Spleen (tissue), 7 donors: ENCODE data around the gene HAPLN2.

Experiments
- POLR2A ChIP-seq, 3 donors: fragments of 450-650 bp; IDR thresholded peaks; one replicate each; pipeline ENCODE4 v1.5.1; 2017; ENCODE audit warnings: antibody characterized with exemption in 3 of 3, mild to moderate bottlenecking in 1 of 3
- POLR2AphosphoS5 ChIP-seq, 3 donors: sonication (generic); formaldehyde crosslinking; IDR thresholded peaks; one replicate each; pipeline ENCODE4 v1.5.1; 2017; ENCODE audit warnings: antibody characterized with exemption in 3 of 3
- TF ChIP-seq, protein P1 (sequence below), 11 experiments: fragments of 200-600 bp in 7 of 11; fragments of 450-650 bp in 4 of 11; sonication (generic) in 4 of 11; IDR thresholded peaks in 8 of 11; conservative IDR thresholded peaks in 3 of 11; 1 replicate in 7 of 11; 2 replicates in 4 of 11; pipeline versions ENCODE4 v1.4.0 to v1.8.0; 2016 to 2021; ENCODE audit warnings: antibody characterized with exemption in 11 of 11, inconsistent platforms in 4 of 11, mild to moderate bottlenecking in 1 of 11
- donor health status: DM: no; HTN: no; CAD: no; lungs with moderate emphysema.
- donor health status: DM: no; HTN: no; CAD: no.
- donor health status: DM: no; HTN: no; CAD: no.

DNA sequence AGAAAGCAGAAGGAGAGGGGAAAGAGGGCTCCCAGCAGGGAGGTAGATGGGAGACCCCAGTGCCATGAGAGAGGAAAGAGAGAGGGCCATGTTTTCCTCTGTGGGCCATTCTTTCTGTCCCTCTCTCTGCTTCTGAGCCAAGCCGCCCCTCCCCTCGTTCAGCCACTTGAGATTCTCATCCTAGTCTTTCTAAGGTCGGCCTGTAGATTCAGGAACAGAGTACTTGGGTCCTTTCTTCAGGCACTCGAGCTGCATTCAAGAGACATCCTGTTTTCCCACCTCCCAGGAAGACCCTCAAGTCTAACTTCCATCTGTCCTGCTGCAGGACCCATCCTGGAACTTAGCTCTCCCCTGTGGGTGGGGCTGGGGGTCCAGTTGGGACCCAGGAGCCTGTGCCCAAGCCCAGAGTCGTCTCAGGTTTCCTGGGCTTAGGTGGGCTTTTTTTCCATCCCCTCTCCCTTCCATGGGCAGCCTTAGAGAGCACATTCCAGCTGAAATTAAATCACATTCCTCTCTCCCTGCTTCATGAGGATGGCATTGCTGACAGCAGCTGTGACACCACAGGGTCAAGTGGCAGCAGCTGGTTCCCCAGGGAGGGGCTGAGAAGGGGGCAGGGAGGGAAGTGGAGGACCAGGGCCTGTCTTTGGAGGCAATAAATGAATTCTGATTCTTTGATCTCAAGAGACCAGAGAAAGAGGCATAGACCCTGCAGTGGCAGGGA lies 45.0 kb downstream of the HAPLN2 start:
- TF ChIP-seq, protein P1, sequence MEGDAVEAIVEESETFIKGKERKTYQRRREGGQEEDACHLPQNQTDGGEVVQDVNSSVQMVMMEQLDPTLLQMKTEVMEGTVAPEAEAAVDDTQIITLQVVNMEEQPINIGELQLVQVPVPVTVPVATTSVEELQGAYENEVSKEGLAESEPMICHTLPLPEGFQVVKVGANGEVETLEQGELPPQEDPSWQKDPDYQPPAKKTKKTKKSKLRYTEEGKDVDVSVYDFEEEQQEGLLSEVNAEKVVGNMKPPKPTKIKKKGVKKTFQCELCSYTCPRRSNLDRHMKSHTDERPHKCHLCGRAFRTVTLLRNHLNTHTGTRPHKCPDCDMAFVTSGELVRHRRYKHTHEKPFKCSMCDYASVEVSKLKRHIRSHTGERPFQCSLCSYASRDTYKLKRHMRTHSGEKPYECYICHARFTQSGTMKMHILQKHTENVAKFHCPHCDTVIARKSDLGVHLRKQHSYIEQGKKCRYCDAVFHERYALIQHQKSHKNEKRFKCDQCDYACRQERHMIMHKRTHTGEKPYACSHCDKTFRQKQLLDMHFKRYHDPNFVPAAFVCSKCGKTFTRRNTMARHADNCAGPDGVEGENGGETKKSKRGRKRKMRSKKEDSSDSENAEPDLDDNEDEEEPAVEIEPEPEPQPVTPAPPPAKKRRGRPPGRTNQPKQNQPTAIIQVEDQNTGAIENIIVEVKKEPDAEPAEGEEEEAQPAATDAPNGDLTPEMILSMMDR (IDR thresholded peaks at IDR 0.05 in 8 of 11, conservative IDR thresholded peaks at IDR 0.05 in 3 of 11), result no peak
- TF ChIP-seq POLR2A (IDR thresholded peaks at IDR 0.05) (no peak), POLR2AphosphoS5 (IDR thresholded peaks at IDR 0.05) (peak in 2 of 3 donors; percentile 44 to 77)
